ENCODE data around the gene MAP2K3.

The MAP2K3 gene

GRCh38 chr17:21253646-21254441 is 30.7 kb upstream of the MAP2K3 start:
- Histone ChIP-seq H3K27me3 (ENCODE audit: insufficient read depth, low read length) (no peaks in the 10 kb centered on the region), H3K79me2 (ENCODE audit: control insufficient read depth, insufficient read depth, low read length, unreplicated experiment) (no peaks in the 10 kb centered on the region), H3K36me3 (ENCODE audit: insufficient read depth, low read length) (no peaks in the 10 kb centered on the region), H3K4me1 (ENCODE audit: control insufficient read depth, insufficient read depth, low read length, unreplicated experiment) (peaks cover 25% of the 10 kb centered on the region), H2AFZ (ENCODE audit: low read length, unreplicated experiment) (peak overlapping the region; percentile 94), H3K4me3 (ENCODE audit: low read depth, low read length) (peak overlapping the region; percentile 78), H3K27ac (ENCODE audit: low read depth, low read length) (no peak overlapping the region)

- H3K4me3 ChIP-seq (ENCODE audit: low read depth, low read length) = no peak overlapping the region
- H2AFZ ChIP-seq (ENCODE audit: low read length, unreplicated experiment) = no peak overlapping the region
Observed at GRCh38 chr17:21258593-21258992, 25.9 kb upstream of the MAP2K3 start.

GRCh38 chr17:21262259-21262993 is 22.1 kb upstream of the MAP2K3 start:
- Histone ChIP-seq H2AFZ (ENCODE audit: low read length, unreplicated experiment) (no peak overlapping the region), H3K4me1 (ENCODE audit: control insufficient read depth, insufficient read depth, low read length, unreplicated experiment) (peaks cover 10% of the 10 kb centered on the region)

More at GRCh38 chr17:21258593-21258992, 25.9 kb upstream of the MAP2K3 start:
- Histone ChIP-seq H3K4me1 (ENCODE audit: control insufficient read depth, insufficient read depth, low read length, unreplicated experiment) (peaks cover 13% of the 10 kb centered on the region), H3K27ac (ENCODE audit: low read depth, low read length) (no peak overlapping the region), H3K27me3 (ENCODE audit: insufficient read depth, low read length) (no peaks in the 10 kb centered on the region), H3K36me3 (ENCODE audit: insufficient read depth, low read length) (no peaks in the 10 kb centered on the region), H3K79me2 (ENCODE audit: control insufficient read depth, insufficient read depth, low read length, unreplicated experiment) (no peaks in the 10 kb centered on the region)

GRCh38 chr17:21263376-21263775 is 21.1 kb upstream of the MAP2K3 start:
- no peak overlapping the region for H3K27ac ChIP-seq (ENCODE audit: low read depth, low read length)
- no peaks in the 10 kb centered on the region for H3K36me3 ChIP-seq (ENCODE audit: insufficient read depth, low read length)
- H3K4me3 ChIP-seq (ENCODE audit: low read depth, low read length) = no peak overlapping the region
- H3K4me1 ChIP-seq (ENCODE audit: control insufficient read depth, insufficient read depth, low read length, unreplicated experiment) = peaks cover 7% of the 10 kb centered on the region
- H2AFZ ChIP-seq (ENCODE audit: low read length, unreplicated experiment) = no peak overlapping the region
- H3K27me3 ChIP-seq (ENCODE audit: insufficient read depth, low read length) = no peaks in the 10 kb centered on the region
- H3K79me2 ChIP-seq (ENCODE audit: control insufficient read depth, insufficient read depth, low read length, unreplicated experiment) = no peaks in the 10 kb centered on the region

More at GRCh38 chr17:21262259-21262993, 22.1 kb upstream of the MAP2K3 start:
- Histone ChIP-seq H3K27me3 (ENCODE audit: insufficient read depth, low read length) (no peaks in the 10 kb centered on the region), H3K36me3 (ENCODE audit: insufficient read depth, low read length) (no peaks in the 10 kb centered on the region), H3K4me3 (ENCODE audit: low read depth, low read length) (no peak overlapping the region), H3K79me2 (ENCODE audit: control insufficient read depth, insufficient read depth, low read length, unreplicated experiment) (no peaks in the 10 kb centered on the region), H3K27ac (ENCODE audit: low read depth, low read length) (no peak overlapping the region)

GRCh38 chr17:21268596-21269188 is 15.8 kb upstream of the MAP2K3 start:
- no peak overlapping the region for H2AFZ ChIP-seq (ENCODE audit: low read length, unreplicated experiment)

GRCh38 chr17:21269394-21269793 is 15.1 kb upstream of the MAP2K3 start:
- no peaks in the 10 kb centered on the region for H3K27me3 ChIP-seq (ENCODE audit: insufficient read depth, low read length)
- H3K36me3 ChIP-seq (ENCODE audit: insufficient read depth, low read length) = no peaks in the 10 kb centered on the region
- H2AFZ ChIP-seq (ENCODE audit: low read length, unreplicated experiment) = no peak overlapping the region
- H3K4me3 ChIP-seq (ENCODE audit: low read depth, low read length) = no peak overlapping the region
- no peaks in the 10 kb centered on the region for H3K4me1 ChIP-seq (ENCODE audit: control insufficient read depth, insufficient read depth, low read length, unreplicated experiment)
- H3K27ac ChIP-seq (ENCODE audit: low read depth, low read length) = no peak overlapping the region
- no peaks in the 10 kb centered on the region for H3K79me2 ChIP-seq (ENCODE audit: control insufficient read depth, insufficient read depth, low read length, unreplicated experiment)

More at GRCh38 chr17:21268596-21269188, 15.8 kb upstream of the MAP2K3 start:
- H3K4me3 ChIP-seq (ENCODE audit: low read depth, low read length) = no peak overlapping the region
- no peaks in the 10 kb centered on the region for H3K27me3 ChIP-seq (ENCODE audit: insufficient read depth, low read length)
- no peaks in the 10 kb centered on the region for H3K79me2 ChIP-seq (ENCODE audit: control insufficient read depth, insufficient read depth, low read length, unreplicated experiment)
- H3K4me1 ChIP-seq (ENCODE audit: control insufficient read depth, insufficient read depth, low read length, unreplicated experiment) = peaks cover 2% of the 10 kb centered on the region
- no peak overlapping the region for H3K27ac ChIP-seq (ENCODE audit: low read depth, low read length)
- H3K36me3 ChIP-seq (ENCODE audit: insufficient read depth, low read length) = no peaks in the 10 kb centered on the region

GRCh38 chr17:21271454-21272183 is 12.9 kb upstream of the MAP2K3 start:
- no peaks in the 10 kb centered on the region for H3K79me2 ChIP-seq (ENCODE audit: control insufficient read depth, insufficient read depth, low read length, unreplicated experiment)
- no peak overlapping the region for H3K27ac ChIP-seq (ENCODE audit: low read depth, low read length)
- H3K36me3 ChIP-seq (ENCODE audit: insufficient read depth, low read length) = no peaks in the 10 kb centered on the region
- no peak overlapping the region for H2AFZ ChIP-seq (ENCODE audit: low read length, unreplicated experiment)
- no peaks in the 10 kb centered on the region for H3K27me3 ChIP-seq (ENCODE audit: insufficient read depth, low read length)
- no peak overlapping the region for H3K4me3 ChIP-seq (ENCODE audit: low read depth, low read length)
- peaks cover 3% of the 10 kb centered on the region for H3K4me1 ChIP-seq (ENCODE audit: control insufficient read depth, insufficient read depth, low read length, unreplicated experiment)

- Histone ChIP-seq H3K36me3 (ENCODE audit: insufficient read depth, low read length) (no peaks in the 10 kb centered on the region), H3K4me3 (ENCODE audit: low read depth, low read length) (no peak overlapping the region), H3K4me1 (ENCODE audit: control insufficient read depth, insufficient read depth, low read length, unreplicated experiment) (peaks cover 3% of the 10 kb centered on the region), H2AFZ (ENCODE audit: low read length, unreplicated experiment) (no peak overlapping the region), H3K27ac (ENCODE audit: low read depth, low read length) (no peak overlapping the region), H3K79me2 (ENCODE audit: control insufficient read depth, insufficient read depth, low read length, unreplicated experiment) (no peaks in the 10 kb centered on the region), H3K27me3 (ENCODE audit: insufficient read depth, low read length) (no peaks in the 10 kb centered on the region)
Observed at GRCh38 chr17:21272250-21272649, 12.3 kb upstream of the MAP2K3 start.

GRCh38 chr17:21272881-21273792 is 11.4 kb upstream of the MAP2K3 start:
- H3K27me3 ChIP-seq (ENCODE audit: insufficient read depth, low read length) = no peaks in the 10 kb centered on the region
- H3K4me3 ChIP-seq (ENCODE audit: low read depth, low read length) = no peak overlapping the region
- H2AFZ ChIP-seq (ENCODE audit: low read length, unreplicated experiment) = no peak overlapping the region
- H3K79me2 ChIP-seq (ENCODE audit: control insufficient read depth, insufficient read depth, low read length, unreplicated experiment) = no peaks in the 10 kb centered on the region
- H3K4me1 ChIP-seq (ENCODE audit: control insufficient read depth, insufficient read depth, low read length, unreplicated experiment) = peaks cover 3% of the 10 kb centered on the region
- H3K36me3 ChIP-seq (ENCODE audit: insufficient read depth, low read length) = no peaks in the 10 kb centered on the region
- no peak overlapping the region for H3K27ac ChIP-seq (ENCODE audit: low read depth, low read length)
